HG03354 (cell line): Measurements from ENCODE around the gene MOSPD2.

Experiments
- ATAC-seq: cut with Tn5 transposase; IDR thresholded peaks from one replicate; pipeline ENCODE4 v1.9.1; 2021; ENCODE audit warnings: mild to moderate bottlenecking; ENCODE audit not compliant: unreplicated experiment, poor library complexity, severe bottlenecking

The MOSPD2 gene

DNA sequence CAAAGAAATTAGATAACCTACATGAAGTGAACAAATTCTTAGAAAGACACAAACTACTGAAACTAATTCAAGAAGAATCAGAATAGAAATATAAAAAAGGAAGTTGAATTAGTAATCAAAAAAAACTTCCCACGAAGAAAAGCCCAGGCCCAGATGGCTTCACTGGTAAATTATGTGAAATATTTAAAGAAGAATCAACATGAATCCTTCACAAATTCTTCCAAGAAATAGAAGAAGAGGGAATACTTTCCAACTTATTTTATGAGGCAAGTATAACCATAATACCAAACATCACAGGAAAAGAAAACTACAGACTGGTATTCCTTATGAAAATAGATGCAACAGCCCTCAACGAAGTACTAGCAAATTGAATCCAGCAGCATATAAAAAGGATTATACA lies 30.7 kb downstream of the MOSPD2 start:
- no peak for ATAC-seq

DNA sequence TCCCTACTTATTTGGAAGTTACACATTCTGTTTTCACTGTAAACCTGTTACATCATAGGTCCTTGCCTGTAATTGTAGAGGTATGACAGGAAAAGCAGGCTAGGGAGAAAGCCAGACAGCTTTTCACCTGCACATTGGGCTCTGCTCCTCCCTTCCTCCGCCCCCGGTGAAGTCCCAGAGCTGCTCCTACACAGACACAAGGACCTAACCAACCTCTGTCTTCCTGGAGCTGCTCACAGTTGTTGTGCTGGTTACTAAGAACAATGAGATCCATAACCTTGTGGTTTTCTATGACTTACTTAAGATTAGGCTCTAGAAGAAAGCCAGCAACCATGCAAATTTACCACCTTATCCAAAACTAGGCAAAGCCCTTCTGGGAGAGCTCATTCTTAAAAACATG lies 40.0 kb downstream of the MOSPD2 start:
- no peak for ATAC-seq

DNA sequence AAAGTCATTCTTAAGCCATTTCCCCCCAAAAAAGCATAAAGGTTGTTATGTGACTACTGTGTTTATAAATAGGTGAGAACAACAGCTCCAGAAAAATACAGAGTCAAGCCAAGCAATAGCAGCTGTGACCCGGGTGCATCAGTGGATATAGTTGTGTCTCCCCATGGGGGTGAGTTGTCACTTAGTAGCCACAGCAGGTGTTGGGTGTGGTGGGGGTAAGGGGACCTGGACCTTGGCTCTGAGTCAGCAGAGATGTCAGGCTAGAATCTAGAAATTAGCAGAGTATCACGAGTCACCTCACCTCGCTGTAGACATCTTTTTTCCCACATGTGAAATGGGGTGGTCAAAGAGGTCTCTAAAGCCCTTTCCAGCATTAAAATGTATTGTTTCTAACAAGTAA lies 42.4 kb downstream of the MOSPD2 start:
- no peak for ATAC-seq

DNA sequence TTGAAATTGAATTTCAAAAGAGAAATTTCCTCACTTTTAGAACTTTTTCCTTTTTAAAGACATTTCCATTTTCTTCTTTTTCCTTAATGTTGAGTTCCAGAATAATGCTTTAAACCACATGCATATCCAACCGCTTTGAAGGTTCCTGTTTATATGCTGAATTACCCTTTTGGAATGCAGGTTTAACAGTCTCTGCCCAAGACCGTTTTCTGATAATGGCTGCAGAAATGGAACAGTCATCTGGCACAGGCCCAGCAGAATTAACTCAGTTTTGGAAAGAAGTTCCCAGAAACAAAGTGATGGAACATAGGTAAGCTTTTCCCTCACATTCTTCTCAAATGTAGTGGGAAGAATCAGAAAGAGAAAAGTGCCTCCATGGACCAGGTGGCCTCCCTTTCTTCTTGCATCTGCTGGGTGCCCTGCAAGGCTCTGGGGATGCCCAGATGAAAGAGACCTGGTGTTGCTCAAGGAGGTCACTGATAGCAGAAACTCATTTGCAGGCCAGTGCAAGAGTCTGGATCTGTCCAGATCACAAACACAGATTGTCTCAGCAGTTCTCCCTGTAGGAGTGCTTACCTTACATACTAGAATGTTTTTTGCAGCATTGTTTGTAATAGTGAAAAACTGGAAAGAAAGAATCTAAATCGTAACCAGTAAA lies 42.9 kb downstream of the MOSPD2 start:
- ATAC-seq, result no peak

DNA sequence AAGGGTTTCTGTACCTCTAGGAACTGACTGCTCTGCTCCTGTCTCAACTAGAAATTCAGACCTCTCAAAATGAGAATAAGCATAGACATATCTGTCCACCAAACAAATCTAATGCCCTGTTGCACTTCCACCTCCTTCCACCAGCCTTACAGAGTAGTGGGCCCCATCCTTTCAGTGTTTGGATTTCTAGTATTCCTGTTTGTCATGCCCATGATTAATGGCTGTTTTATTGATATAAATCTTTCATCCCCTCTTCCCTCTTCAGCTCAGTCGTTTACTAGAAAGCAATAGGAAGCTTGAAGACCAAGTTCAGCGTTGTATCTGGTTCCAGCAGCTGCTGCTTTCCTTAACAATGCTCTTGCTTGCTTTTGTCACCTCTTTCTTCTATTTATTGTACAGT lies 46.2 kb downstream of the MOSPD2 start:
- no peak for ATAC-seq

- no peak for ATAC-seq
These were observed 47.0 kb downstream of the MOSPD2 start for GRCh38 chrX:14920196-14920595.

DNA sequence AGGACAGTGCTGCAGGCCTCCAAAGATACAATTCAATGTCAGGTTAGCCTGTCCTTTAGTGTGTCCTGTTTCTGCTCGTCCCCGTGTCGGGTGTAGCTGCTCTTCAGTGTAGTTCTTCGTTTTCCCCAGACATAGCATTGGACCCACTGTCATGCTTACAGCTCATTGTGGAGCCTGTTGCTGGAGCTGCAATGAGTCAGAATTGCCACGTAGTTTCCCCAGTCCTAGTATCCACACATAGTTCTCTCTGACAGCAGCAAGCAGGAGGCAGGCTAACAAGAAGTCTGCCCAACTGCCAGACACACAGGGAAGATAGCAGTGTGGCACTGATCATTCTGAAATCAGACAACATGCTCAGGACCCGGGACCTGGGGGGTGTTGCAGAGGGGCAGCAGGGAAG lies 49.2 kb downstream of the MOSPD2 start:
- ATAC-seq, result no peak

DNA sequence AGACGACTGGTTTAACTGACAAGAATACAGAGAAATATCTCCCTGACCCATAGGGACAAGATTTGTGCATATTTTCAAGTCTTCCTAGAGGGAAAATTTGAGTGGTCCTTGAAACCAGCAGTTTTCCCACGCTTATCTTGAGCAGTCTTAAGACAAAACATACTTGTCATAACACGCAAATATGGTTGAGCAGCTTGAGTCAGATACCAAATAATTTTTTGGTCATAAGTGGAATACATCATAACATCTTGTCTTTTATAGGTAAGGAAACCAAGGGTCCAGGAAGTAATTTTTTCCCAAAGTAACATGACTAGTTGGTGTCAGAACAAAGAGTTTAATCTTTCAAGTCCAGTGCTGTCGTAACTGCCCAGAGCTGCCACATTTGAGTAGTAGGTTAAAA lies 50.5 kb downstream of the MOSPD2 start:
- no peak for ATAC-seq

- ATAC-seq, result no peak
These were observed 53.2 kb downstream of the MOSPD2 start for GRCh38 chrX:14926471-14926870.

- no peak for ATAC-seq
These were observed 54.2 kb downstream of the MOSPD2 start for GRCh38 chrX:14927401-14927800.

GRCh38 chrX:14930663-14931062 lies 57.4 kb downstream of the MOSPD2 start:
- ATAC-seq, result no peak

DNA sequence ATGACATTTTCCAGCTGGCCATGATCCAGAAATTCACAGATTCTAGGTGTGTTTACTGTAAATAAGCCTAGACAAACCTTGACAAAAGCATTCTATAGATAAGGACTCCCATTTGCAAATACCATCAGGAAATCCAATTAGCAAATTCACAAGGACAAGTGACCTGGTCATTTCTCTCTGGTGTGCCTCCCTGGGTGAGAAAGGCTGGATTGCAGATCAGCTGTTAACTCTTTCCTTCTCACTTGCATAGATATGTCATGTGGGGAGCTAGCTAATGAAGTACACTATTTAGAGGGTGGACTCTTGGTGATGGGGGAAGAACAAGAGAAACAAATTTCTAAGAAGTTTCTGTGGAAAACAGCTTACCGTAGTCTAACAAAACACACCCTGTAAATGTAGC lies 58.9 kb downstream of the MOSPD2 start:
- no peak for ATAC-seq

GRCh38 chrX:14934423-14934822 lies 61.2 kb downstream of the MOSPD2 start:
- no peak for ATAC-seq

GRCh38 chrX:14936561-14936960 lies 63.3 kb downstream of the MOSPD2 start:
- ATAC-seq, result no peak

DNA sequence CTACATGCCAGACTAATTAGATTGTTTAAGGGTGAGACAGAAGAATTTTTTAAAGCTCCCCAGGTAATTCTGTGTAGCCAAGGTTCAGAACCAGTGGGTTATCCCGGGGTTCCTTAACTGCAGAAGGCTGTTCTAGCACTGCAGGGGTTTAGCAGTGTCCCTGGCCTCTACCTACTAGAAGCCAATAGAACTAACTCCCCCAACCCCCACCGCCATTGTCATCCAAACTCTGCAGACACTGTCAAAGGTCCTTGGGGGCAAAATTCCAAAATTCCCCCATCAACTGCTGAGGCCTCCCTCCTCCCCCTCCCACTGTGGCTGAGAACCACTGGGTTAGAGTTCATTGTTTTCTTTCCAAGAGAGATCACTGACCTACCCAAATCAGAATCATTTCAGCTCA lies 66.4 kb downstream of the MOSPD2 start:
- ATAC-seq, result no peak

DNA sequence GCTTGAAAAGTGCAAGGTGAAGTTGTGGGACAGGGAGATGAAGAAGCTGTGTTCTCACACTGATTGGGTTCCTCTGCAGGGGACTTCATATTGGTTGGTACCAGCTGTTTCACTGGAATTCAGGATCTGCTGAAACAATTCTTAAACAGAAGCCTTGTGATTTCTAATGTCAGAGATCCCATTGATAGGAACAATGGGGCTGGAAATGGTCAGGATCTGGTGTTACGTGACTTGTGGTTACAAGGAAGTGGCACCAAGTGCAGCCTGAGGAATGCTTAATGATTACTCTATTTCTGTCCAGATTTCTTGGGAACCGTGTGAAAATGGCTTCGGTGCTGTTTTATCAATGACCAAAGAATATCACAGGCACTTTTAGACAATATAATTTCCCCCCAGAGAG lies 68.1 kb downstream of the MOSPD2 start:
- ATAC-seq, result no peak

DNA sequence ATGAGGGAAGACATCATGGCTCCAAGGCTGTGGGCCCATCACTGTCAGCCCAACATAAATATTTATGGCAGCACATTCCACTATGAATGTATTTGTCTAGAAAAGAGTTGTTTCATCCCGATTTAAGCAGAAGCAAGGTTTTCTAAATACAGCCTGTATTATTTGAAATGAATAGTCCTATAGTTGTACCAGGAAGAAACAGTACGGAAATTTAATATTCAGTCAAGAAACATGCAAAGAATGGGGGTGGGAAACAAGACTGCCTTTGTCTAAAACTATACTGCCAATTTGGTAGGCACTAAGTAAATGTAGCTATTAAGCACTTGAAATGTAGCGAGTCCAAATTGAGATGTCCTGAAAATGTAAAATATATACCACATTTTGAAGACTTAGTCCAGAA lies 69.1 kb downstream of the MOSPD2 start:
- no peak for ATAC-seq

GRCh38 chrX:14943962-14944361 lies 70.7 kb downstream of the MOSPD2 start:
- ATAC-seq, result no peak

DNA sequence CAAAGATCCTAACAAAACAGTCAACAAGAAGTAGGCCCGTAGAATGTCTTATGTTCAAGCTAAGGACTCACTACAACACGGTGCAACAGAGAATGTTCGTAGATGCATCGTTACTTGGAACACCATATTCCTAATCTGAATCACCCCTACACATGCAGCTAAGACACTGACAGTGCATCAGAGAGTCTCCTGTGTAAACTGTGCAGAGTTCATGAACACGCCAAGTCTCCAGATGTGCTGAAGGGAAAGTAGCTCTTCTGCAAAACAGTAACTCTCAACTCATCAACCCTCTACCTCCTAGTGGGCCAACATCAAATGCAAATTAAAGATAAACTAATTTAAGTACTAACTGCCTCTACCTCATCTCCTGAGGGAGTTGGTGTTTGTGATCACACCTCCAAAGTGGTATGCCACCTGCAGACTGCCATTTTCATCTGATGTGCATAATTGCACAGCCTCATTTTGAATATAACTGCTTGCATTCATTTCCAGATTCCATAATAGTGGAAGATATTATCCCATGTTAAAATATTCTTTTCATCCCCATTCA lies 73.5 kb downstream of the MOSPD2 start:
- no peak for ATAC-seq

DNA sequence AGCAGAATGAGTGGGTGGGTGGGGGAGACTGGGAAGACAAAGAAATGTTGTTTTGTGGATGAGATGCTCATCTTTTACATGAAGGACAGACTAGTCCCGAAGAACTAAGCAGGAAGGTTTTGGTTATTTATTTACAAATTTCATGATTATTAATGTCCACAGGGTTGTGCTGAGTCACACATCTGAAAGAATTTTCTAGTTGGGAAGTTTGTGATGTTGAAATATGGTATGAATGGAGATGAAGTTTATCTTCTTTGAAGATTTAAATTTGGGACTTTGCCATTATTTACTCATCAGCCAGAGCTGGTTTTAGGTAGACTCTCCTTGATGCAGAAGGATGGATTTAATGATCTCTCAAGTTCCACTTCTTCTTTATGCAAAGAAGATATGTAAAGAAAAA lies 75.5 kb downstream of the MOSPD2 start:
- ATAC-seq, result no peak

DNA sequence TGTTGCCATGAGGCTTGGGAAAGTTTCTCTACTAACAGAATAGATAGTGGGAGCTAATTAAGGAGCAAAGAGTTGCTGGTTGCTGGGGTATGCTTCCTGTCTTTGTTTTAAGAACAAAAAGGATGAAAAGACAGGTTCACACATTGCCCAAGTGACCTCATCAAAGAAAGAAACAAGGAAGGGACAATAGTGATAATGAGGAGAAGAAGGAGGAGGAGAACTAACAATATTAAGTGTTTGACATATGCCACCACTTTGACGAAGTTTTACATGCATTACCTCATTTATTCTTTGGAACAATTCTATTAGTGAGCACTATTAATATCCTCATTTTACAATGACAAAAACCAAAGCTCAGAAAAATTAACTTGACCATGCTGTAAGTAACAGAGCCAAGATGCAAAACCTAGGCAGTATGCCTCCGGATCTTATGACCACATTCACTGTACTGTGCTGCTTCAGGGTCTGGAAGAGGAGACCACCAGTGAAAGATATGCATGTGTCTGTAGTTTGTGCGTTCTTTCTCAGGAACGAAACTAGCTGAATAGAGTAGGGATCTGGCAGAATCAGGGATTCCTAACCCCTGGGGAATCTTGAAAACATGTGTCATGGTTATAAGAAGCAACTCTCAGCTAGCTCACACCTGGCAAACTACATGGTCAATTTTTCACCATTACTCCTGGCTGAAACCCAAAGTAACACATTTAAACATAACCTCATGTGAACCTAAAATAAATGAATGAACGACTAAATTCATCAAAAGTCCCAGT lies 83.8 kb downstream of the MOSPD2 start:
- ATAC-seq, result no peak
